ENCODE results near the gene ASB3.
A peak's percentile ranks its signal among the peaks of the same experiment; 100 is the strongest.
"Not testable (repeated sequence)": the region's sequence is repeated elsewhere in the genome, so short reads cannot be mapped to it uniquely, and the experiment has no call there.

Gene ASB3, protein sequence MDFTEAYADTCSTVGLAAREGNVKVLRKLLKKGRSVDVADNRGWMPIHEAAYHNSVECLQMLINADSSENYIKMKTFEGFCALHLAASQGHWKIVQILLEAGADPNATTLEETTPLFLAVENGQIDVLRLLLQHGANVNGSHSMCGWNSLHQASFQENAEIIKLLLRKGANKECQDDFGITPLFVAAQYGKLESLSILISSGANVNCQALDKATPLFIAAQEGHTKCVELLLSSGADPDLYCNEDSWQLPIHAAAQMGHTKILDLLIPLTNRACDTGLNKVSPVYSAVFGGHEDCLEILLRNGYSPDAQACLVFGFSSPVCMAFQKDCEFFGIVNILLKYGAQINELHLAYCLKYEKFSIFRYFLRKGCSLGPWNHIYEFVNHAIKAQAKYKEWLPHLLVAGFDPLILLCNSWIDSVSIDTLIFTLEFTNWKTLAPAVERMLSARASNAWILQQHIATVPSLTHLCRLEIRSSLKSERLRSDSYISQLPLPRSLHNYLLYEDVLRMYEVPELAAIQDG

GRCh38 chr2:53786705-53787613, at the start of gene ASB3, which contains the start of gene ERLEC1:
ASB3 (minus strand) TSS chr2:53786953; CDS start chr2:53765572, 21,381 bp downstream.
ERLEC1 (plus strand) TSS chr2:53787044; CDS start chr2:53787211, 167 bp downstream.
- peak; percentile 96 for DNase-seq (ENCODE audit: low spot score)

DNA sequence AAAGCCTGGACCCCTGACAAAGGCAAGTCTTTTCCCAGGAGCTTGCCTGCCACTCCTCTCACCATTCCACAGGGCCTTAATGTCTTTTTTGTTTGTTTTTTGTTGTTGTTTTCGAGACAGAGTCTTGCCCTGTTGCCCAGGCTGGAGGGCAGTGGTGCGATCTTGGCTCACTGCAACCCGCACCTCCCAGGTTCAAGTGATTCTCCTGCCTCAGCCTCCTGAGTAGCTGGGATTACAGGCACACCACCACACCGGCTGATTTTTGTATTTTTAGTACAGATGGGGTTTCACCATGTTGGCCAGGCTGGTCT, 43.2 kb upstream of the ASB3 start:
- DNase-seq (ENCODE audit: low spot score), result not testable (repeated sequence)

GRCh38 chr2:53829273-53829979, 42.7 kb upstream of the ASB3 start:
- no peak for DNase-seq (ENCODE audit: low spot score)

DNA sequence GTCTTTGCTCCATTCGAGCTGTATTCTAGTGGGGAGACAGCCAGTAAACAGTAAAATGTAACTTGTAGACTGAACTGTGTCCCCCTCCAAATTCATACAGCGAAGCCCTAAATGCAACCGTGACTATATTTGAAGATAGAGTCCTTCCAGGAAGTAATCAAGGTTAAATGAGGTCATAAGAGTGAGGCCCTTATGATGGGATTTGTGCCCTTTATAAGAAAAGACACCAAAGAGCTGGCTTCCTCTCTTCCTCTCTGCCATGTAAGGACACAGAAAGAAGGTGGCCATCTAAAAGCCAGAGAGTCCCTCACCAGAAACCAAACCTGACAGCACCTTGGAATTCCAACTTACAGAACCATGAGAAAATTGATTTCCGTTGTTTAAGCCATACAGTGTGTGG, 41.6 kb upstream of the ASB3 start:
- DNase-seq (ENCODE audit: low spot score), result no peak

GRCh38 chr2:53827398-53828175, 40.8 kb upstream of the ASB3 start:
- no peak for DNase-seq (ENCODE audit: low spot score)

GRCh38 chr2:53826587-53827397, 40.0 kb upstream of the ASB3 start:
- DNase-seq (ENCODE audit: low spot score), result no peak

GRCh38 chr2:53826030-53826410, 39.3 kb upstream of the ASB3 start:
- DNase-seq (ENCODE audit: low spot score), result no peak

GRCh38 chr2:53823639-53824038, 36.9 kb upstream of the ASB3 start:
- not testable (repeated sequence) for DNase-seq (ENCODE audit: low spot score)

DNA sequence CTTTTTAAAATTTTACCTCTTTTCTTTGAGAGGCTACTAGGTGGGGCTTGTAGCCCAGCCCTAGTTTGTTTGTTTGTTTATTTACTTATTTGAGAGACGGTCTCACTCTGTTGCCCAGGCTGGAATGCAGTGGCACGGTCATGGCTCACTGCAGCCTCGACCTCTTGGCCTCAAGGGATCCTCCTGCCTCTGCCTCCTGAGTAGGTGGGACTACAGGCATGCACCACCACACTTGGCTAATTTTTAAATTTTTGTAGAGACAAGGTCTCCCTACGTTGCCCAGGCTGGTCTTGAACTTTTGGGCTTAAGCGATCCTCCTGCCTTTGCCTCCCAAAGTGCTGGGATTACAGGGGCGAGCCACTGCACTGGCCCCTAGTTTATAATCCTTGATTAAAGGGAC, 35.1 kb upstream of the ASB3 start:
- DNase-seq (ENCODE audit: low spot score), result no peak

GRCh38 chr2:53820711-53821110, 34.0 kb upstream of the ASB3 start:
- DNase-seq (ENCODE audit: low spot score), result no peak

GRCh38 chr2:53820048-53820447, 33.3 kb upstream of the ASB3 start:
- no peak for DNase-seq (ENCODE audit: low spot score)

DNA sequence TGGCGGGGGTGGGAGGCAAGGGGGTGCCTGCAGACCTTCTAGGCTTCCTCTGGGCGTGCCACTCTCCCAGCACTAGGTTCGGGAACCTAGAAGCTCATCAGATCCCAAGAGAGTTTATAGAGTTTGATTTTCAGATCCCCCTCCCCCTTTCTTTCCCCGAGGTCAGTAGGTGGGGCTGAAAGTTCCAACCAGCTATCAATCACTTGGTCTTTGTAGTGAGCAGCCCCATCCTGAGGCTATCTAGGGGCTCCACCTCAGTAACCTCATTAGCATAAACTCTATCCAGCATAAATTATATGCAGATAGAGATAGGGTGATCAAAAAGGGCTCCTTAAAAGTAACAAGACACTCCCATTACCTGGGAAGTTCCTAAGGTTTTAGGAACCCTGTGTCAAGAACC, 32.9 kb upstream of the ASB3 start:
- DNase-seq (ENCODE audit: low spot score), result no peak

DNA sequence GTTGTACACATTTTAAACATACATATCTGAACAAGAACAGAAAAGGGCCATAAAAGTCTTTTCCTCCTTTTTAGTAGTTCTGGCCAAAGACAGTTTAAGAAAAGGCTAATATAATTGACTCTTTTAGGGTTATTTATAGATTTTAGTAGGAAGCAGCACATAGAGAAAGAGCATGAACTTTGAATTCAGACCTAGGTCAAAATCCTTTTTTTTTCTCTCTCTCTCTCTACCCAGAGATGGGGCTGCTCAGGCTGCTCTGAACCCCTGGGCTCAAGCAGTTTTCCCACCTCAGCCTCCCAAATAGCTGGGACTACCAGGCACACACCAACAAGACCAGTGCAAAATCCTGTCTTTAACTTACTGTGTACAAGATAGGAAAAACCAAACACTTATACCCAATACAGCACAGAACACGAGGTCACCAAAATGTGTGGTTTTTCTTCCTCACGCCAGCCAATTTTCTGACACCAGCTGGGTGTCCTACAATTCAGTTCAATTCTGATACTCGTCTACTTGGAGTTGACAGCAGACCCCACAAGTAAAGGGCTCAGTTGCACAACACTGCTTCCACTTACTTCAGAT, 32.2 kb upstream of the ASB3 start:
- no peak for DNase-seq (ENCODE audit: low spot score)

DNA sequence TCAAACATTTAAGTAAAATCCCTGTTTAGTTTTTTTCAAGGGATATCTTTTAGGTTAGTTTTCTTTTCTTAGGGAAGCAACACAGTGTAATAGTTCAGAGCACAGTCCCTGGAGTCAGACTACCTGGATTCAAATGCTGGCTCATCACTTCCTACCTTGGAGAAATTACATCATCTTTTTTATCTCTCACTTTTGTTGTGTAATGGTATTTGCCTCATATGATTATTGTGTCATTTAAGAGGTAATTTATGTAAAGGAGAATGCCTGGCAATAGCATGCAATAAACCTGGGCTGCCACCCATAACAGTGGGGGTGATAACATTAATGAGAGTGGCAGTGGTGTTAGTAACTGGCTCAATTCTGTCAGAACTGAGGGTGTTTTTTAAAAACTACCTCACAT, 26.4 kb upstream of the ASB3 start:
- DNase-seq (ENCODE audit: low spot score), result no peak

DNA sequence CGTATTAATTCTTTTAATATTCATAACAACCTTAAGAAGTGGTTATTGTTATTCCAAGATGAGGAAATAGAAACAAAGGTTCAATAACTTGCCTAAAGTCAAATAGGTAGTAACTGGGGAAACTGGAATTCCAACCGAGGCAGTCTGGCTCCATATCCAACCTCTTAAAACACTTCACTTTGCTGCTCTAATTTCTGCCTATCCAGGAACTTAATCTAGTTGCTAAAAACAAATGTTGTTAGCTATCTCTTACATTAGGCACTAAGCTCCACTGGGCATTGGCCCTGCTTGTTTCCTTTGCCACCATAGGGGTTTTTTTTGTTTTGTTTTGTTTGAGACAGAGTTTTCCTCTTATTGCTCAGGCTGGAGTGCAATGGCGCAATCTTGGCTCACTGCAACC, 24.8 kb upstream of the ASB3 start:
- DNase-seq (ENCODE audit: low spot score), result no peak

GRCh38 chr2:53802617-53803151, 15.9 kb upstream of the ASB3 start:
- no peak for DNase-seq (ENCODE audit: low spot score)

DNA sequence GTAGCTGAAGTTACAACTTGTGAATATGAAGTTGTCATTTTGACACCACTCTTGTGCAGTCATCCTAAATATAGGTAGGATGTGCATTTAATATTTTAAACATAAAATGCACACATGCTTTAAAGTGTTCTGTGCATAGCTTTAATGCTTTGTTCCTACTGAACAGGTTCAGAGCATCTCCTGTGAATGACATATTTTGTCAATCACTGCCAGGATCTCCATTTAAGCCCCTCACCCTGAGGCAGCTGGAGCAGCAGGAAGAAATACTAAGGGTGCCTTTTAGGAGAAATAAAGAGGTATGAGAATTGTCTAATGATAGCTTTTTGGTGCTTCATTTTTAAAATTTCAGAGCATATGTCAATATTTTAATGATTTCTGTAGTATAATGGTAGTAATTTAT, 14.8 kb upstream of the ASB3 start:
- no peak for DNase-seq (ENCODE audit: low spot score)

DNA sequence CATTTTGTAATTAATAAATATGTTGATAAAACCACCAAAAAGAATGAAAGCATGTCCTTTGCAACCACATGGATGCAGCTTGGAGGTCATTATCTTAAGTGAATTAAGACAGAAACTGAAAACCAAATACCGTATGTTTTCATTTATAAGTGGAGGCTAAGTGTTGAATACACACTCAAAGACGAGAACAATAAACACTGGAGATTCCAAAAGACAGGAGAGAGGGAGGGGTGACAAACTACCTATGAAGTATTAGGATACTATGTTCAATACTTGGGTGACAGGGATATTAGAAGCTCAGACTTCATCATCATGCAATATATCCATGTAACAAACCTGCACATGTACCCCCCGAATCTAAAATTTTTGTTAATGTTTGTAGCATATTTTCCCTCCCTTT, 7.1 kb upstream of the ASB3 start:
- no peak for DNase-seq (ENCODE audit: low spot score)

DNA sequence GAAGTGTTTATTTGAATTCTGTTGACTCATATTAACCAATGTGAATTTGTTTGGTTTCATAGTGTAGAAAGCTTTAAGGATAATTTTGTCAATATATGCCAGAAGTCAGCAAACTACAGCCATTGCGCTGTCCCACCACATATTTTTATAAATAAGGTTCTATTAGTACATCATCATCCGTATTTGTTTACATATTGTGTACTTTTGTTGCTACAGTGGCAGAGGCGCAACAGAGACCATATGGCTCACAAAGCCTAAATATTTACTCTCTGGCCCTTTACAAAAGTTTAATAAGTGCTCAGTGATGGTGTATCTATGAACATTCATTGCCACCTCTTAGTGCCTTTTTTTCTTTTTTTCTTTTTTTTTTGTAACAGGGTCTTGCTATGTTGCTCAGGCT, 6.5 kb upstream of the ASB3 start:
- no peak for DNase-seq (ENCODE audit: low spot score)
